HepG2 (cell line): ENCODE results near the gene ZNG1A. TPM values are rescaled to one million over a fixed set of nuclear protein-coding genes. Genes with fewer than 3 reads are reported as not detected.

ENCODE experiments used
- ATAC-seq: fragments of 200-7000 bp; cut with Tn5 transposase; 3 replicates; pipeline ENCODE4 v1.9.1; 2020; ENCODE audit warnings: mild to moderate bottlenecking, moderate library complexity
- BruUV-seq: library from RNA; stranded (reverse); fragments of 400-500 nt; replicated peaks from 2 replicates; lab custom pipeline; 2021; lab: Mats Ljungman, UMichigan
- CTCF ChIA-PET: fragments of 300-600 bp; formaldehyde crosslinking; extraction: SDS; loops from one replicate; lab custom pipeline; 2021; ENCODE audit warnings: low total read pairs, inconsistent platforms, low intra/inter-chr PET ratio; lab: Yijun Ruan, JAX
- POLR2A ChIA-PET: fragments of 350-600 bp; sonication (Branson Sonifier 250); formaldehyde crosslinking; loops from one replicate; lab custom pipeline; 2020; ENCODE audit warnings: antibody characterized with exemption, inconsistent platforms; lab: Yijun Ruan, JAX
- DNase-seq: peaks from one replicate; pipeline ENCODE4 v3.0.0-alpha.2; 2015; ENCODE audit warnings: low spot score
- FAIRE-seq: peaks from 3 replicates; lab custom pipeline; 2011; peaks lifted over from hg19 to GRCh38; lab: Jason Lieb, UNC
- H2AFZ ChIP-seq: one replicate; pipeline ENCODE4 v1.6.1; 2011; ENCODE audit warnings: low read length, inconsistent platforms
- H3K27ac ChIP-seq: fragments of 300-600 bp; 3 replicates; pipeline ENCODE4 v1.8.0; 2011; ENCODE audit warnings: mixed run types, mild to moderate bottlenecking, mixed read lengths, low read length, inconsistent platforms; ENCODE audit not compliant: insufficient read depth; ENCODE audit errors: extremely low read length
- H3K27me3 ChIP-seq, 2 experiments: fragments of 200-600 bp in 1 of 2; 2 replicates in 1 of 2; 3 replicates in 1 of 2; pipeline versions ENCODE4 v1.6.0 to v1.8.0; 2011; ENCODE audit warnings: low read length in 2 of 2, mild to moderate bottlenecking in 2 of 2, moderate library complexity in 2 of 2, inconsistent platforms in 1 of 2; ENCODE audit not compliant: insufficient read depth in 2 of 2, control insufficient read depth in 1 of 2
- H3K36me3 ChIP-seq, 2 experiments: fragments of 200-600 bp in 1 of 2; replicated peaks in 1 of 2; 2 replicates in 1 of 2; 3 replicates in 1 of 2; pipeline versions ENCODE4 v1.5.1 to v1.8.0; 2011; ENCODE audit warnings: low read length in 2 of 2, inconsistent platforms in 1 of 2; ENCODE audit not compliant: insufficient read depth in 2 of 2, control insufficient read depth in 1 of 2
- H3K4me1 ChIP-seq: 2 replicates; pipeline ENCODE4 v1.5.1; 2012; ENCODE audit warnings: low read length, inconsistent platforms; ENCODE audit not compliant: insufficient read depth
- H3K4me2 ChIP-seq: 2 replicates; pipeline ENCODE4 v1.6.0; 2011; ENCODE audit warnings: low read depth, low read length, inconsistent platforms
- H3K4me3 ChIP-seq, 3 experiments: fragments of 200-600 bp in 1 of 3; sonication (generic), shearing (Covaris generic) in 1 of 3; replicated peaks in 1 of 3; 2 replicates each; pipeline ENCODE4 v1.5.1; 2011 to 2016; ENCODE audit warnings: low read length in 3 of 3, inconsistent platforms in 2 of 3, low read depth in 2 of 3, mild to moderate bottlenecking in 2 of 3, control low read depth in 1 of 3, mixed read lengths in 1 of 3; ENCODE audit not compliant: insufficient read depth in 1 of 3
- H3K79me2 ChIP-seq: one replicate; pipeline ENCODE4 v1.6.1; 2011; ENCODE audit warnings: low read length, inconsistent platforms; ENCODE audit not compliant: insufficient read depth
- H3K9ac ChIP-seq: 2 replicates; pipeline ENCODE4 v1.6.0; 2011; ENCODE audit warnings: mild to moderate bottlenecking, low read depth, low read length, inconsistent platforms; ENCODE audit not compliant: insufficient read depth
- H3K9me3 ChIP-seq: 2 replicates; pipeline ENCODE4 v1.5.1; 2012; ENCODE audit warnings: mild to moderate bottlenecking, low read length
- H4K20me1 ChIP-seq: 2 replicates; pipeline ENCODE4 v1.6.0; 2011; ENCODE audit warnings: inconsistent platforms, mild to moderate bottlenecking, low read length, moderate library complexity; ENCODE audit not compliant: insufficient read depth
- AKAP8 ChIP-seq: sonication (generic); formaldehyde crosslinking; IDR thresholded peaks from 2 replicates; pipeline ENCODE4 v1.5.1; 2020; ENCODE audit warnings: mild to moderate bottlenecking, missing genetic modification reagents
- HOXA3 ChIP-seq: sonication (generic); formaldehyde crosslinking; IDR thresholded peaks from 2 replicates; pipeline ENCODE4 v1.5.0; 2020; ENCODE audit warnings: missing genetic modification reagents
- HOXA5 ChIP-seq: sonication (generic); formaldehyde crosslinking; IDR thresholded peaks from 2 replicates; pipeline ENCODE4 v1.4.0; 2020; ENCODE audit warnings: missing genetic modification reagents
- KDM5B ChIP-seq: sonication (generic); formaldehyde crosslinking; IDR thresholded peaks from 2 replicates; pipeline ENCODE4 v1.4.0; 2020; ENCODE audit warnings: missing genetic modification reagents, mild to moderate bottlenecking, borderline replicate concordance
- MAX ChIP-seq: IDR thresholded peaks from 2 replicates; pipeline ENCODE4 v1.6.1; 2012; ENCODE audit warnings: inconsistent platforms
- SALL1 ChIP-seq: sonication (generic); formaldehyde crosslinking; IDR thresholded peaks from 2 replicates; pipeline ENCODE4 v1.8.0; 2022; ENCODE audit warnings: mild to moderate bottlenecking, missing genetic modification reagents
- SAP130 ChIP-seq: IDR thresholded peaks from 2 replicates; pipeline ENCODE4 v1.6.1; 2016; ENCODE audit warnings: low read depth
- SMC3 ChIP-seq: IDR thresholded peaks from 2 replicates; pipeline ENCODE4 v1.6.1; 2011; ENCODE audit warnings: low read length, improper control_type of control experiment
- SOX6 ChIP-seq, 2 experiments: fragments of 450-650 bp in 1 of 2; sonication (generic) in 1 of 2; formaldehyde crosslinking in 1 of 2; IDR thresholded peaks; 2 replicates each; pipeline versions ENCODE4 v1.4.0 to v1.6.1; 2017 to 2020; ENCODE audit warnings: antibody characterized with exemption in 1 of 2, mild to moderate bottlenecking in 1 of 2, missing genetic modification reagents in 1 of 2
- TMF1 ChIP-seq: sonication (generic); formaldehyde crosslinking; IDR thresholded peaks from 2 replicates; pipeline ENCODE4 v1.8.1; 2022; ENCODE audit warnings: low read depth, missing genetic modification reagents
- ZEB1 ChIP-seq: IDR thresholded peaks from 2 replicates; pipeline ENCODE4 v1.6.1; 2012; ENCODE audit warnings: mild to moderate bottlenecking, low read depth, inconsistent platforms; ENCODE audit not compliant: insufficient replicate concordance
- ZFP41 ChIP-seq: sonication (generic); formaldehyde crosslinking; IDR thresholded peaks from 2 replicates; pipeline ENCODE4 v1.4.0; 2020; ENCODE audit warnings: mild to moderate bottlenecking, missing genetic modification reagents, borderline replicate concordance
- ZFP90 ChIP-seq: sonication (generic); formaldehyde crosslinking; IDR thresholded peaks from 2 replicates; pipeline ENCODE4 v1.8.0; 2022; ENCODE audit warnings: missing genetic modification reagents, mild to moderate bottlenecking, inconsistent platforms, borderline replicate concordance
- ZFX ChIP-seq: sonication (generic); formaldehyde crosslinking; IDR thresholded peaks from 2 replicates; pipeline ENCODE4 v1.4.0; 2020; ENCODE audit warnings: mild to moderate bottlenecking, low read depth, missing genetic modification reagents, moderate library complexity
- ZNF274 ChIP-seq: sonication (generic); formaldehyde crosslinking; IDR thresholded peaks from 2 replicates; pipeline ENCODE4 v1.5.1; 2020; ENCODE audit warnings: mild to moderate bottlenecking, missing genetic modification reagents
- ZNF558 ChIP-seq: sonication (generic); formaldehyde crosslinking; IDR thresholded peaks from 2 replicates; pipeline ENCODE4 v1.9.0; 2022; ENCODE audit warnings: mild to moderate bottlenecking, missing genetic modification reagents, borderline replicate concordance
- ZNF644 ChIP-seq: IDR thresholded peaks from 2 replicates; pipeline ENCODE4 v1.6.1; 2016; ENCODE audit warnings: low read depth
- ZNF652 ChIP-seq: IDR thresholded peaks from 2 replicates; pipeline ENCODE4 v1.6.1; 2016; ENCODE audit warnings: low read depth, borderline replicate concordance
- ZNF749 ChIP-seq: sonication (generic); formaldehyde crosslinking; IDR thresholded peaks from 2 replicates; pipeline ENCODE4 v1.8.0; 2022; ENCODE audit warnings: mild to moderate bottlenecking, missing genetic modification reagents, moderate library complexity, borderline replicate concordance
- ZNF839 ChIP-seq: sonication (generic); formaldehyde crosslinking; IDR thresholded peaks from 2 replicates; pipeline ENCODE4 v1.4.0; 2020; ENCODE audit warnings: missing genetic modification reagents, mild to moderate bottlenecking, borderline replicate concordance
- ZNF883 ChIP-seq: sonication (generic); formaldehyde crosslinking; IDR thresholded peaks from 2 replicates; pipeline ENCODE4 v1.5.1; 2020; ENCODE audit warnings: mild to moderate bottlenecking, missing genetic modification reagents; ENCODE audit errors: not compliant biosample characterization
- ZSCAN31 ChIP-seq: sonication (generic); formaldehyde crosslinking; IDR thresholded peaks from 2 replicates; pipeline ENCODE4 v1.5.0; 2020; ENCODE audit warnings: low read depth, mild to moderate bottlenecking, missing genetic modification reagents
- WGBS: methylation state at CpG from one replicate; pipeline ENCODE4 v1.1.6; 2017; ENCODE audit warnings: low lambda C conversion rate; 5-methylcytosine and 5-hydroxymethylcytosine counted together
- in situ Hi-C: cut with HindIII; loops from 2 replicates; pipeline ENCODE4 v1.10.0; 2017; ENCODE audit warnings: low pct_unique_long_range_greater_than_20kb; ENCODE audit not compliant: extremely low pct_ligation_motif_present
- intact Hi-C: fragments of 100-400 bp; cut with micrococcal nuclease; formaldehyde crosslinking; loops from one replicate; pipeline ENCODE4 v1.10.0; 2022; ENCODE audit not compliant: unreplicated experiment
- polyA plus RNA-seq, 8 experiments: library from polyadenylated mRNA; depleted of rRNA in 3 of 8; stranded (reverse) in 7 of 8; unstranded in 1 of 8; fragments of >200 nt; fragmentation: Illumina TruSeq in 4 of 8; extraction: Trizol in 4 of 8; gene quantifications; 2 replicates each; pipeline versions ENCODE4 v1.2.1 to v1.2.3, GENCODE V29; 2011 to 2016; ENCODE audit warnings: low read depth in 4 of 8, missing spikeins in 1 of 8, mixed read lengths in 1 of 8; ENCODE audit not compliant: insufficient read depth in 1 of 8
- total RNA-seq, 5 experiments: library from RNA; depleted of rRNA; stranded (reverse); fragments of >200 nt; fragmentation: Illumina TruSeq; extraction: Trizol; gene quantifications; 2 replicates each; pipeline ENCODE4 v1.2.3, GENCODE V29; 2016; ENCODE audit warnings: low read depth in 1 of 5
- TF ChIP-seq, protein P1 (sequence below): sonication (generic); formaldehyde crosslinking; IDR thresholded peaks from 2 replicates; pipeline ENCODE4 v1.4.0; 2020; ENCODE audit warnings: missing genetic modification reagents, low read depth, mild to moderate bottlenecking, borderline replicate concordance
- TF ChIP-seq, protein P2 (sequence below): sonication (generic); formaldehyde crosslinking; IDR thresholded peaks from 2 replicates; pipeline ENCODE4 v1.5.0; 2020; ENCODE audit warnings: missing genetic modification reagents

The ZNG1A gene
- total and polyA plus RNA-seq, 2 of the 13 experiments (the other 11 are each of a cell fraction or from before 2014, with no cell fraction given): 28.6 to 90.6 TPM

GRCh38 chr9:214648-215493, 36.0 kb upstream of the ZNG1A start, which contains the start of gene DOCK8 (continued):
- peak; percentile 44 for TF ChIP-seq ZNF883 (CRISPR knock-in tag)
- TF ChIP-seq SMC3: no peak
- TF ChIP-seq HOXA3 (CRISPR knock-in tag): peak; percentile 39; the same call in 1 of the 2 replicates
- TF ChIP-seq ZFX: peak; percentile 77
- 0 out of 2 replicates have a peak, but pooled peaks have one; percentile 52 for TF ChIP-seq ZSCAN31
- TF ChIP-seq MAX: peak; percentile 54; the same call in 1 of the 2 replicates
- peak; percentile 59; the same call in 1 of the 2 replicates for TF ChIP-seq ZNF558
- 0 out of 2 replicates have a peak, but pooled peaks have one; percentile 60 for TF ChIP-seq ZNF749
- TF ChIP-seq TMF1 (CRISPR knock-in tag): no peak
- peak; percentile 53 for TF ChIP-seq SALL1 (CRISPR knock-in tag)
- peak; percentile 79; the same call in 1 of the 2 replicates for TF ChIP-seq KDM5B (CRISPR knock-in tag)
- TF ChIP-seq ZNF274 (CRISPR knock-in tag): peak; percentile 68; the same call in 1 of the 2 replicates
- no peak for TF ChIP-seq ZFP41 (CRISPR knock-in tag)
- no peak for TF ChIP-seq ZEB1

DNA sequence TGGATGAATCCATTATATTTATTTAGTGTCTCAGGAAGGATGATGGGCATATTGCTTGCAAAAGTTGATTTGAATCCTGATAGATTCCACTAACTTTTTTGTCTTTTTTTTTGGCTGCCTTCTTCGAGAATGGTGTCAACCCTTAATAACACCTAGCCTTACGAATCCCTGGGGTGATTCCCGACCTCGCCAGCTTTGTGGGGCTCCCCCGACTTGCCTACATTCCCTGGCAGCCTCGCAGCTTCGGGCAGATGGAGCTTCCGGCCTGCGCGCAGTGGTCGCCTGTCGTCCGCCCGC, 35.4 kb upstream of the ZNG1A start:
- Histone ChIP-seq H3K4me3 (peak overlapping the region; percentile 51 to 77 (median 62)), H3K79me2 (no peaks in the 10 kb centered on the region), H3K27me3 (peaks cover 0 to 23% of the 10 kb centered on the region in 2 experiments; a peak in 2 of 5 replicates), H3K36me3 (no peaks in the 10 kb centered on the region), H3K9me3 (no peaks in the 10 kb centered on the region), H3K4me2 (peak overlapping the region; percentile 80), H4K20me1 (no peaks in the 10 kb centered on the region), H3K4me1 (peaks cover 8% of the 10 kb centered on the region; the same call in 1 of the 2 replicates), H2AFZ (no peak overlapping the region), H3K9ac (no peak overlapping the region), H3K27ac (no peak overlapping the region)
- POLR2A ChIA-PET: no interaction called here
- WGBS: 6% methylated on average over 10 of the region's 14 CpGs
- ATAC-seq (no peak), DNase-seq (no peak), FAIRE-seq (no peak)
- CTCF ChIA-PET: no interaction called here
- intact Hi-C loops (no loop called here), in situ Hi-C loops (no loop called here)
- no TSS peak for BruUV-seq
- TF ChIP-seq SAP130 (CRISPR knock-in tag) (no peak), SOX6 (IDR thresholded peaks at IDR 0.05) (no peak), SOX6 (CRISPR knock-in tag; IDR thresholded peaks at IDR 0.05) (no peak), AKAP8 (CRISPR knock-in tag) (no peak), ZNF839 (no peak), ZNF644 (CRISPR knock-in tag) (no peak), ZNF652 (CRISPR knock-in tag) (no peak), ZFP90 (CRISPR knock-in tag) (no peak), ZNF558 (no peak), HOXA5 (no peak)
- TF ChIP-seq, protein P1, sequence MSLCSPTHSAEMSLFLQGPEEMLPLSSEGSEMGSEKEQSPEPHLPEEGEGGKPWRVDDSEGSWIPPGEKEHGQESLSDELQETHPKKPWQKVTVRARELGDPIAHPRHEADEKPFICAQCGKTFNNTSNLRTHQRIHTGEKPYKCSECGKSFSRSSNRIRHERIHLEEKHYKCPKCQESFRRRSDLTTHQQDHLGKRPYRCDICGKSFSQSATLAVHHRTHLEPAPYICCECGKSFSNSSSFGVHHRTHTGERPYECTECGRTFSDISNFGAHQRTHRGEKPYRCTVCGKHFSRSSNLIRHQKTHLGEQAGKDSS: no peak
- TF ChIP-seq, protein P2, sequence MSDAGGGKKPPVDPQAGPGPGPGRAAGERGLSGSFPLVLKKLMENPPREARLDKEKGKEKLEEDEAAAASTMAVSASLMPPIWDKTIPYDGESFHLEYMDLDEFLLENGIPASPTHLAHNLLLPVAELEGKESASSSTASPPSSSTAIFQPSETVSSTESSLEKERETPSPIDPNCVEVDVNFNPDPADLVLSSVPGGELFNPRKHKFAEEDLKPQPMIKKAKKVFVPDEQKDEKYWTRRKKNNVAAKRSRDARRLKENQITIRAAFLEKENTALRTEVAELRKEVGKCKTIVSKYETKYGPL (CRISPR knock-in tag): no peak
